Colon (tissue), 2 donors: ENCODE results near the gene FOXN4.

Source experiments
- FAIRE-seq: peaks from 2 replicates; lab custom pipeline; 2012; peaks lifted over from hg19 to GRCh38; lab: Jason Lieb, UNC
- donor health status: control.
- donor health status: control.

Gene FOXN4

DNA sequence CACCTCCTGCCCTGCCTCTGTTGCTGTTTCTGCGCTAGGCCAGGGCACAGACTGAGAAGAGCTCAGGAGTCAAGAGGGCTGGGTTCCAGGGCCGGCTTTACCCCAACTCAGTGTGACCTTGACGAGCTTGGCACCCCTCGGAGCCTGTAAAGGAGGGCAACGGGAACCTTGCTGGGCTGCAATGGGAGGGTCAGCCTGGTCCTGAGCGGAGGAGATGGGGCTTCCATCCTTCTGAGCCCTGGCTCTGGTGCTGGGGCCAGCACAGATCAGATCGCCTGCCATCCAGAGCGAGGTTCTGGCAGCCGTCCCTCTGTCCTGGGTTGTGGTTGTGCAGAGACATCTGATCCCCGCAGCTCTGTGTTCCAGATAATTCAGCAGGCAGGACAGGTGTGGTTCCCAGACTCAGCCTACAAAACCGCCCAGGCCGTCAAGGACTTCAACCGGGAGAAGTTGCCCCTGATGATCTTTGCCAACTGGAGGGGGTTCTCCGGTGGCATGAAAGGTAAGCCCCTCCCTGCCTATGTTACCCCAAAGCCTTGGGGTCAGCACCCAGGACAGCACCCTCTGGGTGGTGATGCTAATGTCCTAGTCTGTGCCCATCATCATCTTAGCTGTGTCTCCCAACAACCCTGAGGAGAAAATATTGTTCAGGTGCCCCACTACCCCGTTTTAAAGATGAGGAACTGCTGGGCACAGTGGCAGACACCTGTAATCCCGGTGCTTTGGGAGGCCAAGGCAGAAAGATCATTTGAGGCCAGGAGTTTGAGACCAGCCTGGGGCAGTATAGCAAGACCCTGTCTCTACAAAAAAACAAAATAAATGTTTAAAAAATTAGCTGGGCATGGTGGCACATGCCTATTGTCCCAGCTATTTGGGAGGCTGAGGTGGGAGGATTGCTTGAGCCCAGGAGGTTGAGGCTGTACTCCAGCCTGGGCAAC is 50.2 kb downstream of the FOXN4 start:
- no peak for FAIRE-seq

DNA sequence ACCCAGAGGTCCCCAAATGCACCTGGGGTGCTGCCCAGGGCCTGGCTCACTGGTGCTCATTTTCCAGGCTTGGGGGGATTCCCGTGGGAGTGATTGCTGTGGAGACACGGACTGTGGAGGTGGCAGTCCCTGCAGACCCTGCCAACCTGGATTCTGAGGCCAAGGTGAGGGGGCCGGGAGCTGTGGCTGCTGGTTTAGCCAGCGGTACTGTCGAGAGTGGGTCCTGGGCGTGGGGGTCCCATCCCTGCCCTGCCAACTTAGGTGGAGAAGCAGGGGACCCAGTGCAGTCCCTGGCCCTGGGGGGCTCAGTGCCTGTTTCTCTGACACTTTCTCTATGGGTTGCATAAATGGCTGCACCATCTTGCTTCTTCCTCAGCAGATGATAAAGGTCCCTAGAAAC is 50.9 kb downstream of the FOXN4 start:
- no peak for FAIRE-seq

DNA sequence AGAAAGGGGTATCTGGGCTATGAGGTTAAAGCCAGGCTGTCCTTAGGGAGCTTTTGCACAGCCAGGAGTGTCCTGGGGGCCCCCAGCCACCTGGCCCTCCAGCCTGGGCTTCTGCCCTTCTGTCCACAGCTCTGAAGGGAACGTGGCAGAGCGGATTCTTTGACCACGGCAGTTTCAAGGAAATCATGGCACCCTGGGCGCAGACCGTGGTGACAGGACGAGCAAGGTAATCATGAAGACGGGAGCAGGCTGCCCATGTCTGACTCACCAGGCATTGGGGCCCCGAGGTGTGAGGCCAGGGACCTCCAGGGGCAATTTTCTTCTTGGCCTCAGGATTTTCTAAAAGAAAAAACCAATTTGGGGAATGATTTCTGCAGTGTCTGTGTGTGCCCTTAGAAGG is 53.1 kb downstream of the FOXN4 start:
- no peak for FAIRE-seq

DNA sequence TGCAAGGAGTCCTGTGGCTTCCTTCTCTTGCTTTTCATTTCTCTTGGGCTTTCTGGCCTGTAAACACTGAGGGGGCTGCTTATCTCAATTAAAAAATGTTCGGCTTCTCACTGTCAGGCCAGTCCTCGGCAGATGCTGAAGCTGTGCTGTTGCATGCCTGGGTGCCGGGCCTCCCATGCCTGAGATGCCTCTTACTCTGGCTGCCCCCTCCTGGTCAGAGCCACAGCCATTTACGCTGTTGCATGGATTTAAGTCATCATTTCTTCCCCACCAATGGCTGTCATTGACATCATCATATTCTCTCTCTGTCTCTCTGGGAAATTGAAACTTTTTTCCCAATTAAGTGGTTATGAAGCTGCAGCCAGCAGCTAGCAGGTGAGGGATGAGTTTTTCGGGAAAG is 53.7 kb downstream of the FOXN4 start:
- no peak for FAIRE-seq

DNA sequence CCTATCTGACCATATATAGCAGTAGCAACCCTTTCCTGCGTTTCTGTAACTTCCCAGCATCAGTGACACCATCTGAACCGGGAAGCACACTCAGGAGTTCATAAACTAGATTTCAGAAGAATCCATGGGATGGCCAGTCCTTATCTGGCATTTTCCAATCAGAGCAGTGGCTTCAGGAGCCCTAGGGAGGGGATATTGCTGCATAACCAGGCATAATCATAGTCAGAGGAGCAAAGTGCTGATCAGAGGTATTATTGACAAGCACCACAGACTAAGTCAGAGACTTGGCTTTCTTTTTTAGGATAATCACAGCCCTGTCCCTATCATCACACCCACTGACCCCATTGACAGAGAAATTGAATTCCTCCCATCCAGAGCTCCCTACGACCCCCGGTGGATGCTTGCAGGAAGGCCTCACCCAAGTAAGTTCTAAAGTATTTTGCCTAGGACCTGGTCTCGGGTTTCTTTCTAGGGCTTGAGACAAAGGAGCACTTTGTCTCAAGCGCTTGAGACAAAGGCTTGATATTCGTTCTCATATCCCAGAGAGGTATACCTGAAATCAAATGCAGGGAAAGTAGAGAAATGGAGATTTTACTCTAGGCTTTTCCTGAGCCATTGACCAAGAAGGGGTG is 55.1 kb downstream of the FOXN4 start:
- no peak for FAIRE-seq

DNA sequence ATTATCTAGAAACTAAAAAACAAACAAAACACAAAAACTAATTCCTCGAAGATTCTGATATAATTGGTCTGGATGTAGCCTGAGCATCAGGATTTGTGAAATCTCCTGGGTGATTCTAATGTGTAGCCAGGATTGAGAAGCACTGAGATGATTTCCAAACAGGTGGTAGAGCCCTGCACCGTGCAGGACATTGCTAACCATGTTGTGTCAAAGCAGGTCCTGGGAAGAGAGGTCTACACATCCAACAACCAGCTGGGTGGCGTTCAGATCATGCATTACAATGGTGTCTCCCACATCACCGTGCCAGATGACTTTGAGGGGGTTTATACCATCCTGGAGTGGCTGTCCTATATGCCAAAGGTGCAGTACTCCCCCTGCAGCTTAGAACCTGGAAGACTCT is 56.3 kb downstream of the FOXN4 start:
- no peak for FAIRE-seq

DNA sequence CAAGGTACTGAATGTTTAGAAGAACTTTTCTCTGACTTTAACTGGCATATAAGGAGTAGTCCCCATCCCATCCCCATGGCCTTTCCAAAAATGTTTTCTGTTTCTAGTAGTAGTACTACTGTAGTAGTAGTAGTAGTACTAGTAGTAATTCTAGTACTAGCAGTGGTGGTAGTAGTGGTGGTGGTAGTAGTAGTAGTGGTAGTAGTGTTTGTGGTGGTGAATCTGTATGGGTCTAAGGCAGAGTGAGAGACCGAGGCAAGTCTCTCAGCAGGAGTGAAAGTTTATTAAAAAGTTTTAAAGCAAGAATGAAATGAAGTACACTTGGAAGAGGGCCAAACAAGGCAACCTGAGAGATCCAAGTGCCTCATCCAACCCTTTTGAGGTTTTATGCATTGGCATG is 58.6 kb downstream of the FOXN4 start:
- FAIRE-seq = no peak

DNA sequence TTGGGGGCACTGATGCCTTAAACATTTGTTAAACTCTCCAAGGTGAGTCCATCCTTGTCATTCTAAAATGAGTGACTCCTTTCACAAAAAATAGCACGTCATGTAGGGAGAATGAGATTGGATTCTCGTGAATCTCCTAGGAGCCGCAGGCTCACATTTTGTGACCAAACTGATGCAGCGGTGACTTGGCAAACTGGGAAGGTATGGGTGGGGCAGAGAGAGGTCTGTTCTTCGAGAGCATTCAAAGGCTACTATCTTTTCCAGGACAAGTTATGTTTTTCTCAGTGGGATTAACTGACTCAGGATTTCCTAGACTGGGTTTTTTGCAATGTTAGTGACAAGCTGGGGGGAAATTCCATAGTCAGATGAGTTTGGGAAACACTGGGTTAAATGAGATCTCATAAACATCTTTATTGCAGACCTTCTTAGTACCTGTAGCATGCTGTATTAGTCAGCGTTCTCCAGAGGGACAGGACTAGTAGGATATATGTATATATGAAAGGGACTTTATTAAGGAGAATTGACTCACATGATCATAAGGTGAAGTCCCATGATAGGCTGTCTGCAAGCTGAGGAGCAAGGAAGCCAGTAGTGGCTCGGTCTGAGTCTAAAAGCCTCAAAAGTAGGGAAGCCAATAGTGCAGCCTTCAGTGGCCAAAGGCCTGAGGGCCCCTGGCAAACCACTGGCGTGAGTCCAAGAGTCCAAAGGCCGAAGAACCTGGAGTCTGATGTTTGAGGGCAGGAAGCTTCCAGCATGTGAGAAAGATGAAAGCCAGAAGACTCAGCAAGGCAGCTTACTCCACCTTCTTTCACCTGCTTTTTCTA is 61.0 kb downstream of the FOXN4 start:
- no peak for FAIRE-seq

DNA sequence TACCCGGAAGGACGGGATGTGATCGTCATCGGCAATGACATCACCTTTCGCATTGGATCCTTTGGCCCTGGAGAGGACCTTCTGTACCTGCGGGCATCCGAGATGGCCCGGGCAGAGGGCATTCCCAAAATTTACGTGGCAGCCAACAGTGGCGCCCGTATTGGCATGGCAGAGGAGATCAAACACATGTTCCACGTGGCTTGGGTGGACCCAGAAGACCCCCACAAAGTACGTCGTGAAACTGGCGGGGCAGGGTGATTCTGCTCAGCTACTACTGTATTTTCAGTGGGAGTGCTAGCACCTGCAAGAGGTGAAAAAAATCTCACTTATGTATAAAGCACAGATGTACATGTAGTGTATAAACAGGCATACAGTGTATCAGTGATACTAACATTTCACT is 62.9 kb downstream of the FOXN4 start:
- FAIRE-seq = no peak

DNA sequence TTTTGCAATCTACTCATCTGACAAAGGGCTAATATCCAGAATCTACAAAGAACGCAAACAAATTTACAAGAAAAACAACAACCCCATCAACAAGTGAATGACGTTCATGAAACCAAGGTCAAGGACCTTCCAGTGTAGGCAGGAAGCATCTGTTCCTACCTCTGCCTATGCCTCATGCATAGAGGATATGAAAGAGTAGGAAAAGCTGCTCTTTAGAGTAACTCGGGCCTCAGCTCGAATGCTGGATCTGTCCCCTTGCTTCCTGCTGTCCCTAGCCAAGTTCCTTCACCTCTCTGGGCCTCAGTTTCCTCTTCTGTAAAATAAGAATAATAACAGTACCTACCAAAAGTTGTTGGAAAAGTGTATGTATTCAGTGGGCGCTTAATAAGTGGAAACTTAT is 65.0 kb downstream of the FOXN4 start:
- FAIRE-seq = no peak

DNA sequence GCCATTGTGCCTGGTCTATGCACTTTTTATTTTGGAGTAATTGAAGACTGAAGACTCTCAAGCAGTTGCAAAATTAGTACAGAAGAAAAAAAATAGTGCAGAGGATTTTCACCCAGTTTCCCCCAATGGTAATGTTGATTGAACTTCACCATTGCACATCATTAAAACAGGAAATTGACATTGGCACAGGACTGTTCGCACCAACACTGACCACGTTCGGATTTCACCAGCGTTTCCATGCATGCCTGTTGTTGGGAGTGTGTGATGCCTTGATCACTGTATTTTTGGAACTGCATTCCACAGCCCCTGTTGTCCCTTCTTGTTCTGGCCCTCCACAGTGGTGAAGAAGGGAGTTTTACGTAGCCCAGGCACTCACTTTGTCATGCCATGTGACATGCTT is 67.1 kb downstream of the FOXN4 start:
- FAIRE-seq = no peak

DNA sequence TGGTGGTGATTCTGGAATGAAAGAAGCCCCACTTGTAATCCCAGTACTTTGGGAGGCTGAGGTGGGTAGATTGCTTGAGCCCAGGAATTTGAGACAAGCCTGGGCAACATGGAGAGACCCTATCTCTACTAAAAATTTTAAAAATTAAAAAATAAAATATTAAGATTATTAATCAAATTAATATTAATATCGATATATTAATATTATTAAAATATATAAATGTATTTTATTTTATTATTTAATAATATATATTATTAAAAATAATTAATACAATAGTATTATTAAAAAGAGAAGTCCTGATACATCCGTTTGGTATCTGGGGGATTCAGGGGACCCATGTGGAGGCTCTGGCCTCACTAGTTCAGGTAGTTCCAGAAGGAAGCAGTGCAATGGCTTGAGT is 68.7 kb downstream of the FOXN4 start:
- FAIRE-seq = no peak

DNA sequence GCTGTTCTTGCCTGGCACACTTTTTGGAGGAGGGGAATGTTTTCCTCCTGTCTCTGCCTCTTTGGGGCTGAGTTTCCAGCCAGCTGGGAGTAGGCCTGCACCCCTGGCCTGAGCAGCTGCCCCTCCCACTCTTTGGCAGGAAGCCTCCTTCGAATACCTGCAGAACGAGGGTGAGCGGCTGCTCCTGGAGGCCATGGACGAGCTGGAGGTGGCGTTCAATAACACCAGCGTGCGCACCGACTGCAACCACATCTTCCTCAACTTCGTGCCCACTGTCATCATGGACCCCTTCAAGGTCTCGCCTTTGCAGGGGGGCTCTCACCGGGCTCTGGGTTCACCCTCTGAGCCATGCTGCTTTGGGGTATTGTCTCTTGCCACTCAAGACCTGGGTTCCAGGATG is 69.4 kb downstream of the FOXN4 start:
- FAIRE-seq = no peak

DNA sequence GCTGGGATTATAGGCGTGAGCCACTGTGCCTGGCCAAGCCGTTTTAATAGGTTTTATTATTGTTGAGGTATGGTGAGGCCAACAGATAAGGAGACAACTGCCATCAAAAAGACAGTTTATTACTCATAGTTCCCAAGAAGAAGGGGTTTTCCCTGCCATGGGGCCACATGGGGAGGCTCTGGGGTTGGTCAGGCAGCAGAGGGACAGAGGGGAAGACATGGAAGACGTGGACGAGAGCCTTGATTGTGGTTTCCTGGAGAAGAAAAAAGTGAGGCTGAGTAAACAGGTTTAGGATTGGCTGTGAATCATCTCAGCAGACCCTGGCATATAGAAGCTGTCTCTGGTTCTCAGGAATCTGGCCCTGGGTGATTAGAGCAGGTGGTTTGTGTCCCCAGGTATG is 69.9 kb downstream of the FOXN4 start:
- FAIRE-seq = no peak

DNA sequence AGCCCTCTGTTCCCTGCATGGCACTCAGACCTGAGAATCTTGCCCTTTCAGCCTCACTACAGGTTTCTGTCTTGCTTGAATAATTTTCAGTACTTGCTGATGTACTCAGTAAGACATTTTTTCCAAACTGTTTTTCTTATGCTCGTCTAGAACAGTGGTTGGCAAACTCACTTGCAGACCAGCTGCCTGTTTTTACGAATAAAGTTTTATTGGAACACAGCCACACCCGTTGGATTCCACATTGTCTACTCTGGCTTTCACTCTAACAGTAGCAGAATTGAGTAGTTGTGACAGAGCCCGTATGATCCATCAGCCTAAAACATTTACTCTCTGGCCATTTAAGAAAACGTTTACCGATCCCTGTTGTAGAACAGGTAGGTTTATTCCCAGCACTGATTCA is 72.8 kb downstream of the FOXN4 start:
- no peak for FAIRE-seq

DNA sequence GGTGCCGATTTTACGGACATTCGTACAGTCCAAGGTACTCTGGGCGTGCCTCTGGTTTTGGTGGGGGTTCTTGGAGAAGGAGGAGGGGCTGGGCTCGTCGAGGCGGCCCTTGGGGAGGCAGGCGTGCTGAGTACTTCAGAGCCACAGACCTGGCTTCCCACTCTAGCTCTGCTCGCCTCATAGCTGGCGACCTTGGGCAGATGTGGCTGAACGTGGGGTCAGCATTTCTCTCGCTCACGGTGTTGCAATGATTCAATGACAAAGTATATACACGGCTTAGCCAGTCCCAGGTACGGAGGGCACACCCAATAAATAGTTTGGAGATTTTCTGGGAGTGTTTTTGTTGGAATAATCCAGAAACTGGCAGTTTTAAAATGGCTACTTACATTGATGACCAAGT is 75.1 kb downstream of the FOXN4 start:
- no peak for FAIRE-seq

DNA sequence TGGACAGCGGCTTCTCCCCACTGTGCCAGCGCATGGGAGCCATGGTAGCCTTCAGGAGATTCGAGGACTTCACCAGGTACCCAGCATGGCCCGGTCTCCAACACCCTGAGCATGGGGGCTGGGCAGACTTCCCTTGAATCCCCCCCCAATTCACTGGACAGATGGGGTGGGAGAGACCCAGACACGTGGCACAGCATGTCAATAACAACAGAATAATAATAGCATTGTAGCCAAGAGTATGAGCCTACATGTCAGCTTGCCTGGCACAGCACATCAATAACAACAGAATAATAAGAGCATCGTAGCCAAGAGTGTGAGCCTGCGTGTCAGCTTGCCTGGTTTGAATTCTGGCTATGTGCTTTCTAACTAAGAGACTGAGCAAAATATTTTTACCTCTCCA is 76.4 kb downstream of the FOXN4 start:
- FAIRE-seq = no peak

DNA sequence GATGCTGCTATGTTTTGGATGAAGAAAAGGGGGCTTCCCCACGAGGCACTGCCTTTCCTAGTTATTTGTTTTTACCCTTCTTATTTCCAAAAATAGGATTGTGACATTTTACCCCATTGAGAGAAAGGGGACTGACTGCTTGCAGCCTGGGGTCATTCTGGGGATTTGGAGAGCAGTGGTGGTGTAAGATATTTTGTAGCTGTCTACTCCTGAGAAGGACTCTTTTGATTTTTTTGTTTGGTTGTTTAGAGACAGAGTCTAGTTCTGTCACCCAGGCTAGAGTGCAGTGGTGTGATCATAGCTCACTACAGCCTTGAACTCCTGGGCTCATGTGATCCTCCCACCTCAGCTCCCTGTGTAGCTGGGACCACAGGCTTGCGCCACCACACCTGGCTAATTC is 78.9 kb downstream of the FOXN4 start:
- FAIRE-seq = no peak

DNA sequence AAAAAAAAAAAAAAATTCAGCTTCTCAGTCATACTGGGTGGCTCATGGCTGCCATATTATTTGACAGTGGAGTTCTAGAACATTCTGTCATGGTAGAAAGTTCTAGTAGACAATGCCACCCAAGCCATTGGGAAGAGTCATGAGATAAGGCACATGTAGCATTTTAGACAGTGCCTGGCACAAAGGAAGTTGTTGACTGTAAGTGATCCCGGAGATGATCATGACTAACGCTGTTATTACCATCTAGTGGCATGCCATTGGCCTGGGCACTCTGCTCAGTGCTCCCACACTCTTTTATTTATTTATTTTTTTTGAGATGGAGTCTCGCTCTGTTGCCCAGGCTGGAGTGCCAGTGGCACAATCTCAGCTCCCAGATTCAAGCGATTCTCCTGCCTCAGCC is 80.4 kb downstream of the FOXN4 start:
- FAIRE-seq = no peak
